ENCODE results near the gene EPHA5. TPM values are rescaled to one million over a fixed set of nuclear protein-coding genes. Genes with fewer than 3 reads are reported as not detected.

Gene EPHA5
- polyA plus RNA-seq, 3 donors: not detected

- Histone ChIP-seq H4K20me1 (ENCODE audit: insufficient read depth, low read length) (no peaks in the 10 kb centered on the region), H3K9ac (ENCODE audit: insufficient read depth, low read length, poor library complexity, severe bottlenecking) (no peak overlapping the region), H3K9me3 (replicated peaks in 1 of 2; ENCODE audit: control insufficient read depth in 1 of 2, insufficient read depth in 1 of 2, low read length in 2 of 2) (no peaks in the 10 kb centered on the region), H3K4me3 (replicated peaks in 1 of 3; ENCODE audit: low read depth in 2 of 3, low read length in 3 of 3) (no peak overlapping the region), H2AFZ (ENCODE audit: insufficient read depth, low read depth, low read length, poor library complexity, severe bottlenecking) (no peak overlapping the region), H3K27me3 (ENCODE audit: control insufficient read depth in 2 of 2, insufficient read depth in 2 of 2, low read length in 2 of 2) (no peaks in the 10 kb centered on the region), H3K4me2 (replicated peaks; ENCODE audit: extremely low read depth, low read length, poor library complexity, severe bottlenecking) (no peak overlapping the region), H3K79me2 (ENCODE audit: insufficient read depth, low read length) (no peaks in the 10 kb centered on the region), H3K36me3 (replicated peaks in 1 of 2; ENCODE audit: control insufficient read depth in 1 of 2, insufficient read depth in 2 of 2, low read length in 2 of 2) (no peaks in the 10 kb centered on the region), H3K4me1 (ENCODE audit: control insufficient read depth in 1 of 2, insufficient read depth in 2 of 2, low read length in 2 of 2) (no peaks in the 10 kb centered on the region), H3K27ac (ENCODE audit: low read depth in 1 of 2, low read length in 2 of 2) (no peak overlapping the region)
- intact Hi-C loops (cut with micrococcal nuclease): no loop called here
- Mint-ChIP-seq H3K27me3 (ENCODE audit: low read depth in 3 of 3) (no peaks in the 10 kb centered on the region), H3K9me3 (peaks cover 0 to 3% (median 0%) of the 10 kb centered on the region in 7 donors), H3K4me1 (no peaks in the 10 kb centered on the region), H3K36me3 (no peaks in the 10 kb centered on the region), H3K27ac (no peak overlapping the region), H3K4me3 (no peak overlapping the region)
- no peak for TF ChIP-seq CTCF (IDR thresholded peaks at IDR 0.05)
- WGBS (ENCODE audit: insufficient coverage): no CpG with 5 or more reads among the region's 2 CpGs
- no peak for DNase-seq
These were observed 162.1 kb downstream of the EPHA5 start for GRCh38 chr4:65508168-65508567.

GRCh38 chr4:65502131-65502701 lies 168.1 kb downstream of the EPHA5 start:
- H3K4me3 ChIP-seq (replicated peaks in 1 of 3; ENCODE audit: low read depth in 2 of 3, low read length in 3 of 3): no peak overlapping the region
- no peaks in the 10 kb centered on the region for H3K79me2 ChIP-seq (ENCODE audit: insufficient read depth, low read length)
- no peak overlapping the region for H3K27ac Mint-ChIP-seq
- peaks cover 0 to 3% (median 0%) of the 10 kb centered on the region in 7 donors for H3K9me3 Mint-ChIP-seq
- no peak for TF ChIP-seq CTCF (IDR thresholded peaks at IDR 0.05)
- H3K4me3 Mint-ChIP-seq: no peak overlapping the region
- no peak overlapping the region for H2AFZ ChIP-seq (ENCODE audit: insufficient read depth, low read depth, low read length, poor library complexity, severe bottlenecking)
- H3K36me3 ChIP-seq (replicated peaks in 1 of 2; ENCODE audit: control insufficient read depth in 1 of 2, insufficient read depth in 2 of 2, low read length in 2 of 2): no peaks in the 10 kb centered on the region
- intact Hi-C loops (cut with micrococcal nuclease): no loop called here
- no peaks in the 10 kb centered on the region for H3K27me3 ChIP-seq (ENCODE audit: control insufficient read depth in 2 of 2, insufficient read depth in 2 of 2, low read length in 2 of 2)
- H4K20me1 ChIP-seq (ENCODE audit: insufficient read depth, low read length): no peaks in the 10 kb centered on the region
- no CpG with 5 or more reads among the region's 2 CpGs for WGBS (ENCODE audit: insufficient coverage)
- H3K9ac ChIP-seq (ENCODE audit: insufficient read depth, low read length, poor library complexity, severe bottlenecking): no peak overlapping the region
- no peak for DNase-seq
- no peak overlapping the region for H3K27ac ChIP-seq (ENCODE audit: low read depth in 1 of 2, low read length in 2 of 2)
- no peaks in the 10 kb centered on the region for H3K4me1 ChIP-seq (ENCODE audit: control insufficient read depth in 1 of 2, insufficient read depth in 2 of 2, low read length in 2 of 2)
- H3K4me2 ChIP-seq (replicated peaks; ENCODE audit: extremely low read depth, low read length, poor library complexity, severe bottlenecking): no peak overlapping the region
- no peaks in the 10 kb centered on the region for H3K27me3 Mint-ChIP-seq (ENCODE audit: low read depth in 3 of 3)
- H3K36me3 Mint-ChIP-seq: no peaks in the 10 kb centered on the region
- H3K4me1 Mint-ChIP-seq: no peaks in the 10 kb centered on the region
- no peaks in the 10 kb centered on the region for H3K9me3 ChIP-seq (replicated peaks in 1 of 2; ENCODE audit: control insufficient read depth in 1 of 2, insufficient read depth in 1 of 2, low read length in 2 of 2)
